COLO829 (cell line): ENCODE data around the gene MRGPRD.
"Not testable (repeated sequence)": the region's sequence is repeated elsewhere in the genome, so short reads cannot be mapped to it uniquely, and the experiment has no call there.

Source experiments
- DNase-seq: peaks from one replicate; pipeline ENCODE4 v3.0.0; 2012; ENCODE audit warnings: low spot score

The MRGPRD gene

DNA sequence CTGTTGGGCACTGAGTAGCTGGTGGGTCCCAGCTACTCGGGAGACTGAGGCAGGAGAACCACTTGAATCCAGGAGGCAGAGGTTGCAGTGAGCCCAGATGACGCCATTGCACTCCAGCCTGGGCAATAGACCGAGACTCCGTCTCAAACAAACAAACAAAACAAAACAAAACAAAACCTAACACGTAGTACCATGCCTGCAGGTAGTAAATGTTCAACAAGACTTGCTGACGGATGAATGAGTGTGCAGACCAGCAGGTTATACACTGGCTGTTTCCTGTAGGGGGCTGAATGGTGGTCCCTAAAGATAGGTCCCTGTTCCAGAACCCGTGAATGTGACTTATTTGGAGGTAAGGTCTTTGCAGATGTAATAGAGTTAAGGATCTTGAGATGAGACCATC lies 12.8 kb upstream of the MRGPRD start:
- no peak for DNase-seq

DNA sequence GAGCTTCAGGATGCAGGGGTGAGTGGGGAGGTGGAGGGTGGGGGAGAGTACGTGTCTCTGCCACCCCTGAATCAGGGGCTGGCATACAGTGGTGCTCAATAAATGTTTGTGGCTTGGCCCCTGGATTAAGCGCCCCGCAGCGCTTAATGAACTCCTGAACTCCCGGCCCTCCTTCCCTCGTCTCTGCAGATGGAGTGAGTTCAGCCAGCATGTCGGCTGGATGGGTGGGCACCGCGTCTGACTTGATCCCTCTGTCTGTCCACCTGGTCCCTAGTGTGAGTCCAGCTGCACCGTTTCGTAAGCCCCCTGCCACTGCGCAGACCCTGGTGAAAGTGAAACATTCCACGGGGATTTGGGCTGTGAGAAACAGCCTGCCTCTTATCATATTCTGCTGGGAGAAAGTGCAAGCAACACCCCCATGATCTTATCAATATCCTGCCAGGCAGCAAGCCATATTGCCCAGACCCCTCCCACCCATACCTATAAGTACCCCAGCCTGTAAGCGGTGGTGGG lies 12.0 kb upstream of the MRGPRD start:
- DNase-seq: no peak

DNA sequence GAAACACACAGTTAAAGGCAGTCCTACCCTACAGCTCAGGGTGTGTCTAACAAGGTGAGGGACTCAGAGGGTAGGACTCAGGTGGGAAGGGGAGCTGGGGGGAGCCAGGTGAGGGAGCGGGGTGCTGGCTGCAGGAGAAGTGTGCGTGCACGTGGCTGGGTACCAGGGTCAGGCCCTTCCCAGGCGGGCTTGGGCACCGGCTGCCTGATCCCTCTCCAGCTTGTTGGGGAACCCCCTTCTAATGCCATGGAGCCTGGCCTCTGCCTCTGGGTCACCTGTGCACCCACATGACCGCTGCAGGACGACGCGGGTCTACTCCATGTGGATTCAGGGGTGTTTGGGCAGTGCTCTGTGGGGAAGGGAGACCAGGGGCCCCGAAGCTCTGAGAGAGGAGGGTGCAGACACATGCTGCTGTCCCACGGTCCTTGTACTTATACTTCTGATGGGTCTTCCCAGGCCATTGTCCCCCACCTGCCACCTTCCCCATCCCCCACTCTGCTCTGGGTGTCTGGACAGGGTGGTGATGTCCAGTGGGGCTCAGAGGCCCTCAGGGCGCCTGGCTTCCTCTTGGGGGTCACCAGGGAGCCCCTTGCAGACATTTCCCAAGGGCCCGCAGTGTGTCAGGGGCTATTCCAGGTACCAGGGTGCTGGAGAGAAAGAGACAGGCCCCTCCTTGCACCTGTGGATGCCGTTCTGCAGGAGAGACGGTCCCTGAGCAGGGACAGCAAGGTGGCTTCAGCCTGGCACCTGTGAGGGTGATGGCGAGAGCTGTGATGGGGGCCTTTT lies 10.4 kb upstream of the MRGPRD start:
- no peak for DNase-seq

DNA sequence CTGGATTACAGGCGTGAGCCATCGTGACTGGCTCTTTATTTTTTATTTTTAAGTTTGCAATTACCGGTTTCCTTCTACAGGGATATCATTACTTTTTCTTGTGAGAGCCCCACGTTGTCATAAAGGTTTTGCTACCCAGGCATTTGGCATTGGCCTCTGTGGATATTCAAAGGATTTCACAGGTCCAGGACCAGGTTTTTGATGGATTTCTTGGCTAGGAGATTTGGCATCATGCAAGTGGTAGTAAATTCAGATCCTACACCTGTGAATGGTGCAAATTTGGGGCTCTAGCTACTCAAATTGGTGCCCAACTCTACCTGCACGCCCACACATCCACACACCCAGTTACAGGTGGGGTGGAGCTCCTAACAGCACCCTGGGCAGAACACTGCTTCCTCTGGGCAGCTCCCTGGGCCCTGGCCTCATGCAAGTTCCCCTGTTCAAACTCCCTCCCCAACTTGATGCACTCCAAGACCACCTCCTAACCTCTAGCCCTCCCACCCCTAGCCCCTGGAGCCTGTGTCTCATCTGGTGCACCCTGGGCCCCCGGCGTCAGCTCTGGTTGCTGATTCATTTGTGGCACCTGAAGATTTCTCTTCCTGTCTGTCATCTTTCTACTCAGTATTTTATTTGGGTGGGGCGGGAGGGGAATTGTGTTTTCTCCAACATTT lies 9.3 kb upstream of the MRGPRD start:
- no peak for DNase-seq

DNA sequence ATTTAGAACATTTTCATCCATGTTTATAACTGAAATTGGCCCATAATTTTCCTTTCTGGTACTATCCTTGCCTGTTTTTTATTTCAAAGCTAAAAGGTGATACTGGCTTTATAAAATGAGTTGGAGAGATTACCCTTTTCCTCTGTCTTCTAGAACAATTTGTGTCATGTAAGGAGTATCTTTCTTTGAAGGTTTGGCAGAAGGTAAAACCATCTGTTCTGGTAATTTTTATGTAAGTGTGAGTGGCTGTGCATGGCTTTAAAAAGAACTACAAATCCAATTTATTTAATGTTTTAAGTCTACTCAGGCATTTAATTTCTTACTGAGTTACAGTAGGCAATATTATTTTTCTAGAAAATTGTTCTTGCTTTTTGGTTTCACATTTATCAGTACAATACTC lies 7.7 kb upstream of the MRGPRD start:
- DNase-seq: no peak

DNA sequence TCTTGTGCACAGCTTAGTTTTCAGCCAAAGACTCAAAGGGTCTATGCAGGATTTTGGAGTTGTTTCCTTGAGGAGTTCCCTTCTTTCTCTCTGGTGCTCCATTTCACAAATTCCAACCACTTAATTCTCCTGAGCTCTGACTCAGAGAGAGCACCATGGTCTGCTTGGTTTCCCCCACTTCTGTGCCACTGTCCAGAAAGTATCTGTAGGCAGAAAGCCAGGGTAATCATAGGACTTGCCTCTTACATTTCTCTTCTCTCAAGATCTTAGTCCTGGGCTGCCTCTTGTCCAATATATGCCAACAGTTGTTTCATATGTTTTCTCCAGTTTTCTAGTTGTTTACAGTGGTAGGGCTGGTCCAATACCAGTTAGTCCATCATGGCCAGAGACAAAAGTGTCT lies 6.4 kb upstream of the MRGPRD start:
- DNase-seq: no peak

DNA sequence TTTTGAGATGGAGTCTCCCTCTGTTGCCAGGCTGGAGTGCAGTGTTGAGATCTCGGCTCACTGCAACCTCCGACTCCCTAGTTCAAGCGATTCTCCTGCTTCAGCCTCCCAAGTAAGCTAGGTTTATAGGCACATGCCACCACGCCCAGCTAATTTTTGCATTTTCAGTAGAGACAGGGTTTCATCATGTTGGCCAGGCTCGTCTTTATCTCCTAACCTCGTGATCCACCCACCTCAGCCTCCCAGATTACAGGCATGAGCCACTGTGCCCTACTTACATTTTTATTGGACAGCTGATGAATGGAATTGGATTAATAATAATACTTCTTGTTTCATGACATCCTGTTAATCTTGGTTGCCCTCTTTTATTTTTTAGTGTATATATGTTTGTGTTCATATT lies 3.0 kb upstream of the MRGPRD start:
- DNase-seq: no peak

DNA sequence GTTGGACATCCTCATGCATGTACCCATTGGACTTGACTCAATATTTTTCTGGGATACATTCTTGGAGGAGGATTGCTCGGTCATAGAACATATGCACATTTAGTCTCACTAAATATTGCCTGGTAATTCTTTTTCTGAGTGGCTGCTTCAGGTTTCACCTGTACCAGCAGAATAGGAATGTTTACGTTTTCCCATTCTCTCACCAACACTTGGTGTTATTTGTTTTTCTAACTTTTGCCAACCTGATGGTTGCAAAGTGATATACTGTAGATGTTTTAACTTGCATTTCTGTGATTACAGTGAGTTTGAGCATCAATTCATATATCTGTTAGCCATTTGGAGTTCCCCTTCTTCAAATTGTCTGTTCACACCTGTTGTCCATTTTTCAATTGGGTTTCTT lies 1.3 kb upstream of the MRGPRD start:
- DNase-seq: no peak

DNA sequence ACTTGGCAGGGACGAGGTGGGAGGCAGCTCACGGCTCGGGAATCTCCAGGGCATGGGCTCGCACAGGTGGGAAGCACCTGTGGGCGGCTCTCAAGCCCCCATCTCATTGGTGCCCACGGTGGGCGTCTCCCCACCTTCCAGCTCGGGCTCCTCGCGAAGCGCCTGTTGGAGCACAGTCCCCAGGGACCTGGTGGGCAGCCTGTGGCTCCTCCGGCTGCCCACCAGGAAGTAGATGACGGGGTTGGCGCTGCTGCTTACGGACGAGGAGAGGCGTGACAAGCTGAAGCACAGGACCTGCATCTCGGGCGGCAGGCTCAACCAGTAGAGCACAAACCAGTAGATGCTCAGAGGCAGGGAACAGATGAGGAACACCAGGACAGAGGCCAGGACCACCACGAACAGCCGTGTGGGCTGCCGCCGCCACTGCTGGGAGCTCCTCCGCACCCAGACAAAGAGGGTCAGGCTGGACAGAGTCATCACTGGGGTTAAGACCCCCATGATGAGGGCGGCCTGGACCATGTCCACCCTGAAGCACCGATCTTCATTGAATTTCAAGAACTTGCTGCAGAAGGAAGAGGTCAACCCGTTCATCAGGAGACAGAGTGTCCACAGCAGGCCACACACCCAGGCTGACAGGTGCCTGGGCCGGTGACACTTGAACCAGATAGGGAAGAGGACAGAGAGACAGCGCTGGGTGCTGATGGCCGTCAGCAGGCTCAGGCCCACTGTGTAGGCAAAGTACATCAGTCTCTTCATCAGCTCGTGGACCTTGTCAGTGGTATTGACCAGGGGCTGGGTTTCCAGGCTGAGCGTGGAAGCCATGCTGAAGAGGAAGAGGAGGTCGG lies 633 bp downstream of the MRGPRD start:
- DNase-seq: no peak

DNA sequence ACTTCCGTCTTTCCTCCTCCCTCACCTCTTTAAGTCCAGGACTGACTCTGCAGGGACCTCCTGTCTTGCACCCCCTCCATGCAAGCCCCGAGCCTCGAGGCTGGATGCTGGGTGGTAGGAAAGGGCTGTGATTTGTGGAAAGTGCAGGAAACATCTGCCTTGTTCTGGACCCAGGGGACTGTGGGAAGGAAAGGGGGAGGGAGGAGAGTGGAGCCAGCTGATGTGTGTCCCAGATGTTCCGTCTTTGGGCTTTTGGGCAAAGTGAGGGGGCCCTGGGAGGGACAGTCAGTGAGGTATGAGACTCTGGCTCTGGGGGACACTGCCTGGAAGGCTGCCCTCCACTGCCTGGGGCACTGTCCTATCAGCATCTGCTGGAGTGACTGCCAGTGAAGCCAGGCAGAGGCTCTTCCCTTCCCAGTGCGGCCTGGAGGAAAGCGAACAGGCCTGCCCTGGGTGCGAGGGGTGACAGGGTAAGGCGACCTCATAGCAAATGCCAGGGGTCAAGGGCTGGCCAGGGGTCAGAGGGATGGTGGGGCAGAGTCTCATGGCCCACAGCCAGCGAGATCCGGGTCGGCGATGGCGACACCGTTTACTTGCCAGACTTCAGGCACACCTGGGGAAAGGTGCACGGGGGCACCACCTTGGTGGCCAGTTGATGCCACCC lies 1.7 kb downstream of the MRGPRD start:
- no peak for DNase-seq

DNA sequence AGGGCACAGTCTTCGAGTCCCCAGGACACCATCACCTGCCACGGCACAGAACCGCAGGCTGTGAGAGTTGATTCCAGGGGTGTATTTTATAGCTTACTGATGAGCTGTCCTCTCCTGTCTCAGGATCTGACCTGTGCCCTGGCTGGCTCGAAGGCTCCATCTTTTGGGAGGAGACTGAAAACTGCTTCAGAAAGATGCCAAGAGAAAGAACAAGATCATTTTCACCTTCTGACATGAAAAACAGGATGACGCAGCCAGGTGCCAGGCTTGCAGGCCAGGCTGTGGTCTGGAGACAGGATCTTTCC lies 2.2 kb downstream of the MRGPRD start:
- DNase-seq: no peak

DNA sequence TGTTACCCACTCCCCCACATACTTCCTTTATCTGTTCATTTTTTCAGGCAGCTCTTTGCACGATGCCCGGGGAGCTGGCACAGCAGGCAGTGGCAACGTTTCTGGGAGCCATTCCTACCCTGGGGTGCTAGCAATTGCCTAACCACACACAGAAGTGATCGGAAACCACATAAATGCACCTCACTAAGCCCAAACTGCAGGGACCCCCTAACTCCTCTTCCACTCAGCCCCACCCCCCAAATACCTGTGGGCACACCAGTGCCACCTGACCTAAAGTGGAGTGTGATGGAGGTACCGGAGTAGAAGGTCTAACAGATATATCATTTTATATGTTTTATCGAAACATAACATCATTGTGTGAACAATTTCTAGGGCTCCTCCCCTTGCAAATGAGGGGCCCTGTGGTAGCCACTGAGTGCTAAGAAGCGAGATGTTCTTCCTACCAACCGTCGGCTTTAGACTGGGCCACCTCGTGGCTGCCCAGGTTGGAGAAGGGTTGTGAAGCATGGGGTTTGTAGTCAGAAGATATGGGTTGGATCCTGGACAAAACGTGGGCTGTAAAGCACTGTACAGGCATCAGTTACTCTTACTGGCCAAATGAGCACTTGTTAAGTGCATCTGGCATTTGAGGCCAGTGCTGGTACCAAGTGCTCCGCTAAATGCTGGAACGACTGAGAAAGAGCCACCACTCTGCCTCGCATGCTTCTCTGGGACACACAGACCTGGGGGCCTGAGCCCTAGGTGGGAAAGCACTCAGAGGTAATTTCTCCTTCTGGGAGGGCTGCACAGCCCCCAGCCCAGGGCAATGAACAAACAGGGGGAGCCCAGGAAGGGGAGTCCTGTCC lies 2.8 kb downstream of the MRGPRD start:
- DNase-seq: no peak

DNA sequence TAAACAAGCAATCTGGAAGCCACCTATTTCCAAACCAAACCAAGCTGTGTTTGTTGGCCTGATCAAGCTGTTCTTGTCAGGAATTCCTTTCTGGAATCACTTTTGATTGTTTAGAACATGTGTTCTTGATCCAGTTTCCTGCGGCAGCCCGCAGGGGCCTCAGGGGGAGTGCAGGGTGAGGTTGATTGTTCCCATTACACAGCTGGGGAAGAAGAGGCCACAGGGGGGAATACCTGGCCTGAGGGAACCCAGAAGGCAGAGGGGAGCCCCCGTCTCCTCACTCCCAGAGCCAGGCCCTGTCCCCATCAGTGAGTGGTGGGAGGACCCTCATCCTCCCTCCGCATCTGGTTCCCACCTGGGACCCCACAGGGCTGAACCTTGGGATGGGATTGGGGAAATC lies 4.2 kb downstream of the MRGPRD start:
- DNase-seq: no peak

DNA sequence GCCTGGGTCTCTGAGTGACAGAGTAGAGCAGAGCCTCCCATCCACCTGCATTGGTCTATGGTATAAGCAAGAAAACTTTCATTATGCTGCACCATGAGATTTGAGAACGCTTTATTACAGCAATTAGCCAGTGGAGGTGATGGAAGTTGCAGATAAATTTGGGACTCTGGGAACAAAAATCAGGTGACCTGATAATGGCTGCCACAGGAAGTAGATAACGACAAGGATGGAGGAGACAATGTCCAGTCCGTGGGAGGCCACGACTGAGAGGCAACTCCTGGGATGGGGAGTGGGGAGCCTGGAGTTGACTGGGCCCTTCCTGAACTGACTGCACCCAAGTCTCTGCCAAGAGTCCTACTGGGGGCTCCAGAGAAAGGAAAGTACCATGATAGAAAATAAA lies 4.7 kb downstream of the MRGPRD start:
- no peak for DNase-seq

DNA sequence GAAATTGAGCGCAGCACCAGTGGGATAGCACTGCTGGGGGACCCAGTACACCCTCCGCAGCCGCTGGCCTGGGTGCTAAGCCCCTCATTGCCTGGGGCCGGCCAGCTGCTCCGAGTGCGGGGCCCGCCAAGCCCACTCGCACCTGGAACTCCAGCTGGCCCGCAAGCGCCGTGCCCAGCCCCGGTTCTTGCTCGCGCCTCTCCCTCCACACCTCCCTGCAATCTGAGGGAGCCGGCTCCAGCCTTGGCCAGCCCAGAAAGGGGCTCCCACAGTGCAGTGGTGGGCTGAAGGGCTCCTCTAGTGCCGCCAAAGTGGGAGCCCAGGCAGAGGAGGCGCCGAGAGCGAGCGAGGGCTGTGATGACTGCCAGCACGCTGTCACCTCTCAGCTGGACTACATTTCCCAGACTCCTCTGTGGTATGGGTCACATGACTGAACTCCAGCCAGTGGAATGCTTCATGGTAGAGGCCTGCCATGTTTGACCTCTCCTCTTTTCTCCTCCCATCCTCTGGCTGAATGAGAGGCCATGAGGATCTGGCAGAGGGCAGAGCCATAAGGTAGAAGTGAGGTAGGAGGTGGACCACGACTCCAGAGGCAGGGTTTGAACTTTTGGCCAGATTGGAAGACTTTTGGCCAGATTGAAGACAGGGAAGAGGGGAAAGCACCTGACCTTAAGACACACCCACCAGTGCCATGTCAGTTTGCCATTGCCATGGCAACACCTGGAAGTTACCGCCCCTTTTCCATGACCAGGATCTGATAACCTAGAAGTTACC lies 6.2 kb downstream of the MRGPRD start:
- peak; percentile 43 for DNase-seq

DNA sequence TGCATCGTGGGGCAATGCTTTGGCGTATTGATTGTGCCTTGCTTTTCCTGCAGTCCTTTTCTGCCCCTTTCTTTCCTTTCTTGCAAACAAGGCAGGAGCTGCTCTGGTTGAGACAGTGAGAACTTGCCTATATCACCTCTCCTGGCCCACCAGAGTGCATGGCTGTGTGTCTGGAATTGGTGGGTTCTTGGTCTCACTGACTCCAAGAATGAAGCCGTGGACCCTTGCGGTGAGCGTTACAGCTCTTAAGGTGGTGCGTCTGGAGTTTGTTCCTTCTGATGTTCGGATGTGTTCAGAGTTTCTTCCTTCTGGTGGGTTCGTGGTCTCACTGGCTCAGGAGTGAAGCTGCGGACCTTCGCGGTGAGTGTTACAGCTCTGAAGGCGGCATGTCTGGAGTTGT lies 7.1 kb downstream of the MRGPRD start:
- DNase-seq: not testable (repeated sequence)

DNA sequence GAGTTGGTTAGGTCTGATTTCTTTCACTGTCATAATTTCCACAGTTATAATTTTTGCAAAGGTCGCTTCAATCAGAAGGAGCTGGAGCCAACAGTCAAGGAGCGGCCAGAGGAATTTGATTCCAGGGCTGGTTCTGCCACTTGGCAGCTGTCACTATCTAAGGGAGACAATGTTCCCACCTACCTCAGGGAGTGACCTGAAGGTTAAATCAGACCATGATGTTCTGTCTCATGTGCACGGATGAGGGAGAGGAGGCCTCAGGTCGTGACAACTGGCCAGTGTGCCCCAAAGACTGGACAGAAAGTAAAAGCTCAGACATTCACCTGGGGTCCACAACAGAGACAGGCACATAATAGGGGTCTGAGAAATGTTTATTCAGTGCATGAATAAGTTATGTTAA lies 7.6 kb downstream of the MRGPRD start:
- DNase-seq: no peak

DNA sequence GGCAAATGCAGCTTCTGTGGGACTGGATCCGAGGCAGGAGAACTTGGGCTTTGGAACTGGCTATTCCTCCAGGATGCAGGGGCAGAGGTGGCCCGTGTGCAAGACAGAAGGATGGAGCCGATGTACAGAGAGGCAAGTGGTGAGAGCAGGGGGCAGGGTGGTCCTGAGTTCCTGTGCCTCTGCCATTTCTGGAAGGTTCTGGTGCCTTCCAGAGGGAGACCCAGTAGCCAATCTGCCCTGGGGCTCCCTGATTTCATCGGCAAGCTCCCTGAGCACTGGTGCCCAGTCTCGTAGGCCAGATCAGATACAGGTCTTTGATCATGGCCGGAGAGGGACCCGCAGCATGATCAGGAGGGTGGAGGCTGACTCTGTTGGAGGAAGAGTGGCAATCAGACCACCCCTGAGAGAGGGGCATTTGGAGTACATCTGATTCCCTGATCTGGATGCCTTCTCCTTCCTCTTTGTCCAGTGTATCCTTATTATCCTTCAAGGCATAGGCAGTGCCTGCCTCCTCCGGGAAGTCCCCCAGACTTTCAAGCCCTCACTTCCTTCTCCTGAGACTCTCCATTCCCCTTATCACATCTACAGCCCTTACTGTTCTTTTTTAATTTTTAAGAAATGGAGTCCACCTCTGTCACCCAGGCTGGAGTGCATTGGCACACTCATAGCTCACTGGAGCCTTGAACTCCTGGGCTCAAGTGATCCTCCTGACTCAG lies 9.7 kb downstream of the MRGPRD start:
- no peak for DNase-seq

DNA sequence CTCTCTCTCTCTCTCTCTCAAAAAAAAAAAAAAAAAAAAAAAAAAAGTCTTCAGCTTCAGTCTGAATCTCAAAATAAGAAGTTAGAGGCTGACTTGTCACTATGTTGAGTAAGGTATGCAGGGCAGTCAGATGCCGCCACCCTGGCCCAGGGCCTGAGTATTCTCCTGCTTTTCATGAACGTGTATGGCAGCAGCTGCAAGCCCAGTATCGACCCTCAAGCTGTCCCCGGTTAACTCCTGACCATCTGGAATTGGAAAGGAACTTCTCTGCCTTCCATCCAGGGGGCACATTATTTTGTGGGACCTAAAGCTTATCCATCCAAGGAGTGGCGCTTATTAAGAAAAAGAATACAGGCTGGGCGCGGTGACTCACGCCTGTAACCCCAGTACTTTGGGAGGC lies 11.4 kb downstream of the MRGPRD start:
- no peak for DNase-seq
